Activated T-cell treated with anti-CD3 and anti-CD28 coated beads, Interleukin-2, amount 50 U/mL, for 4 hours (primary cell): ENCODE measurements around the gene STAT6. TPM values are rescaled to one million over a fixed set of nuclear protein-coding genes. Genes with fewer than 3 reads are reported as not detected.

Experiments used
- ATAC-seq, 2 donors: fragments of 200-7000 bp; cut with Tn5 transposase; one replicate each; pipeline ENCODE4 v1.10.0; 2021
- DNase-seq: peaks from one replicate; pipeline ENCODE4 v3.0.0-alpha.2; 2020
- H3K27me3 Mint-ChIP-seq: one replicate; pipeline ENCODE4 v1.8.0; 2021; ENCODE audit warnings: low read depth, mixed read lengths
- H3K36me3 Mint-ChIP-seq: one replicate; pipeline ENCODE4 v1.8.0; 2022; ENCODE audit warnings: mixed read lengths; ENCODE audit not compliant: insufficient read depth
- H3K4me1 Mint-ChIP-seq: one replicate; pipeline ENCODE4 v1.8.0; 2021; ENCODE audit warnings: low read depth, mixed read lengths
- H3K4me3 Mint-ChIP-seq: one replicate; pipeline ENCODE4 v1.8.0; 2021; ENCODE audit warnings: mild to moderate bottlenecking, moderate library complexity, mixed read lengths
- H3K9me3 Mint-ChIP-seq: one replicate; pipeline ENCODE4 v1.8.0; 2021; ENCODE audit warnings: mixed read lengths
- total RNA-seq, 3 donors: library from RNA; stranded (reverse); gene quantifications; one replicate each; pipeline ENCODE4 v1.2.1, GENCODE V29; 2021

The STAT6 gene
- total RNA-seq, 3 donors from 2014 or later = 312 to 340 (median 339) TPM

- no peaks in the 10 kb centered on the region for H3K36me3 Mint-ChIP-seq
- no peaks in the 10 kb centered on the region for H3K9me3 Mint-ChIP-seq
- H3K4me3 Mint-ChIP-seq = no peak overlapping the region
- no peak for ATAC-seq
- H3K4me1 Mint-ChIP-seq = no peaks in the 10 kb centered on the region
- DNase-seq = no peak
- no peaks in the 10 kb centered on the region for H3K27me3 Mint-ChIP-seq
Observed at GRCh38 chr12:57150400-57151000, 39.3 kb upstream of the STAT6 start.

- Mint-ChIP-seq H3K4me3 (no peak overlapping the region), H3K27me3 (no peaks in the 10 kb centered on the region), H3K9me3 (no peaks in the 10 kb centered on the region), H3K36me3 (no peaks in the 10 kb centered on the region), H3K4me1 (no peaks in the 10 kb centered on the region)
- DNase-seq (no peak), ATAC-seq (no peak)
Observed at GRCh38 chr12:57149245-57149900, 38.2 kb upstream of the STAT6 start.

GRCh38 chr12:57148469-57149244 is 37.5 kb upstream of the STAT6 start:
- Mint-ChIP-seq H3K9me3 (no peaks in the 10 kb centered on the region), H3K4me3 (no peak overlapping the region), H3K27me3 (no peaks in the 10 kb centered on the region), H3K36me3 (no peaks in the 10 kb centered on the region), H3K4me1 (no peaks in the 10 kb centered on the region)
- ATAC-seq (no peak), DNase-seq (no peak)

- Mint-ChIP-seq H3K4me1 (peaks cover 6% of the 10 kb centered on the region), H3K4me3 (no peak within 1 kb of the TSS), H3K27me3 (no peaks in the 10 kb centered on the region), H3K36me3 (no peaks in the 10 kb centered on the region), H3K9me3 (no peaks in the 10 kb centered on the region)
- no peak for ATAC-seq
- no peak for DNase-seq
Observed at GRCh38 chr12:57146961-57147944, 36.1 kb upstream of the STAT6 start, which contains the start of gene LRP1-AS. TSS of gene LRP1-AS (minus strand) at chr12:57147619.

GRCh38 chr12:57146092-57146491 is 34.9 kb upstream of the STAT6 start:
- Mint-ChIP-seq H3K9me3 (no peaks in the 10 kb centered on the region), H3K4me1 (peaks cover 6% of the 10 kb centered on the region), H3K27me3 (no peaks in the 10 kb centered on the region), H3K36me3 (no peaks in the 10 kb centered on the region), H3K4me3 (no peak overlapping the region)
- DNase-seq = no peak
- no peak for ATAC-seq

- DNase-seq (no peak), ATAC-seq (no peak)
- Mint-ChIP-seq H3K9me3 (no peaks in the 10 kb centered on the region), H3K27me3 (no peaks in the 10 kb centered on the region), H3K4me1 (peaks cover 6% of the 10 kb centered on the region), H3K36me3 (no peaks in the 10 kb centered on the region), H3K4me3 (no peak overlapping the region)
Observed at GRCh38 chr12:57145460-57146059, 34.4 kb upstream of the STAT6 start.

- H3K4me3 Mint-ChIP-seq = no peak overlapping the region
- no peaks in the 10 kb centered on the region for H3K9me3 Mint-ChIP-seq
- H3K36me3 Mint-ChIP-seq = no peaks in the 10 kb centered on the region
- no peaks in the 10 kb centered on the region for H3K27me3 Mint-ChIP-seq
- no peak for DNase-seq
- peak in 1 of 2 donors; percentile 14 for ATAC-seq
- H3K4me1 Mint-ChIP-seq = peaks cover 6% of the 10 kb centered on the region
Observed at GRCh38 chr12:57143454-57143853, 32.3 kb upstream of the STAT6 start.

- no peak for ATAC-seq
- Mint-ChIP-seq H3K36me3 (no peaks in the 10 kb centered on the region), H3K27me3 (no peaks in the 10 kb centered on the region), H3K9me3 (no peaks in the 10 kb centered on the region), H3K4me3 (no peak overlapping the region), H3K4me1 (peaks cover 6% of the 10 kb centered on the region)
- DNase-seq = no peak
Observed at GRCh38 chr12:57142727-57143126, 31.6 kb upstream of the STAT6 start.

GRCh38 chr12:57142121-57142520 is 31.0 kb upstream of the STAT6 start:
- Mint-ChIP-seq H3K9me3 (no peaks in the 10 kb centered on the region), H3K4me1 (peaks cover 6% of the 10 kb centered on the region), H3K4me3 (no peak overlapping the region), H3K27me3 (no peaks in the 10 kb centered on the region), H3K36me3 (no peaks in the 10 kb centered on the region)
- ATAC-seq (no peak), DNase-seq (no peak)

GRCh38 chr12:57141249-57141648 is 30.1 kb upstream of the STAT6 start:
- DNase-seq = no peak
- no peak for ATAC-seq
- Mint-ChIP-seq H3K4me1 (peaks cover 6% of the 10 kb centered on the region), H3K4me3 (no peak overlapping the region), H3K27me3 (no peaks in the 10 kb centered on the region), H3K36me3 (no peaks in the 10 kb centered on the region), H3K9me3 (no peaks in the 10 kb centered on the region)

- Mint-ChIP-seq H3K9me3 (no peaks in the 10 kb centered on the region), H3K27me3 (no peaks in the 10 kb centered on the region), H3K4me1 (peaks cover 6% of the 10 kb centered on the region), H3K4me3 (no peak overlapping the region), H3K36me3 (no peaks in the 10 kb centered on the region)
- ATAC-seq = no peak
- no peak for DNase-seq
Observed at GRCh38 chr12:57139796-57140649, 28.9 kb upstream of the STAT6 start.

- Mint-ChIP-seq H3K9me3 (no peaks in the 10 kb centered on the region), H3K27me3 (no peaks in the 10 kb centered on the region), H3K4me1 (peaks cover 6% of the 10 kb centered on the region), H3K4me3 (no peak overlapping the region), H3K36me3 (no peaks in the 10 kb centered on the region)
- no peak for DNase-seq
- ATAC-seq = no peak
Observed at GRCh38 chr12:57138526-57139272, 27.5 kb upstream of the STAT6 start.
